ENCODE measurements around the gene CSRNP3.

The CSRNP3 gene

GRCh38 chr2:165667375-165667774, 197.9 kb downstream of the CSRNP3 start:
- DNase-seq (ENCODE audit: extremely low spot score): no peak
- ChIA-PET POLR2A (no interaction called here), CTCF (interaction anchor here (2.2 kb wide), 1 partner anchor 15 kb away, joined by 5 read pairs; no protein-coding TSS in a partner anchor)
- no peak for TF ChIP-seq CTCF (IDR thresholded peaks at IDR 0.05; ENCODE audit: control extremely low read depth, extremely low read depth, low read depth, missing control alignments)

- no peak for DNase-seq (ENCODE audit: extremely low spot score)
- CTCF ChIA-PET: interaction anchor here (1.0 to 2.0 kb wide), 4 partner anchors 10 to 140 kb away, joined by 3 to 7 read pairs (median 3); no protein-coding TSS in a partner anchor
- no peak for TF ChIP-seq CTCF (IDR thresholded peaks at IDR 0.05; ENCODE audit: control extremely low read depth, extremely low read depth, low read depth, missing control alignments)
- POLR2A ChIA-PET: no interaction called here
Measured at GRCh38 chr2:165674780-165675179, 205.3 kb downstream of the CSRNP3 start.

GRCh38 chr2:165675551-165675968, 206.1 kb downstream of the CSRNP3 start:
- DNase-seq (ENCODE audit: extremely low spot score): no peak
- no peak for TF ChIP-seq CTCF (IDR thresholded peaks at IDR 0.05; ENCODE audit: control extremely low read depth, extremely low read depth, low read depth, missing control alignments)
- POLR2A ChIA-PET: no interaction called here
- CTCF ChIA-PET: interaction anchor here (0.9 to 2.0 kb wide), 3 partner anchors 9 to 49 kb away, joined by 3 to 7 read pairs (median 3); no protein-coding TSS in a partner anchor

DNA sequence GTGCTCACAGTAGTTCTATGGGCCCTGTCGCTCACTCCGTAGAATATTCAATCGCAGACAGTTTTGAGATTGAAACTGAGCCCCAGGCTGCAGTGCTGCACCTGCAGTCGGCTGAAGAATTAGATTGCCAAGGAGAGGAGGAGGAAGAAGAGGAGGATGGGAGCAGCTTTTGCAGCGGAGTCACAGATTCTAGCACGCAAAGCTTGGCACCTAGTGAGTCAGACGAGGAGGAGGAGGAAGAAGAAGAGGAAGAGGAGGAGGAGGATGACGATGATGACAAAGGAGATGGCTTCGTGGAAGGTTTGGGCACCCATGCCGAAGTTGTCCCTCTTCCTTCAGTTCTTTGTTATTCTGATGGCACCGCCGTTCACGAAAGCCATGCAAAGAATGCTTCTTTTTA, 209.4 kb downstream of the CSRNP3 start:
- no peak for TF ChIP-seq CTCF (IDR thresholded peaks at IDR 0.05; ENCODE audit: control extremely low read depth, extremely low read depth, low read depth, missing control alignments)
- no peak for DNase-seq (ENCODE audit: extremely low spot score)
- CTCF ChIA-PET: interaction anchor here (1.7 kb wide), 1 partner anchor 10 kb away, joined by 3 read pairs; no protein-coding TSS in a partner anchor
- POLR2A ChIA-PET: no interaction called here

- TF ChIP-seq CTCF (IDR thresholded peaks at IDR 0.05; ENCODE audit: control extremely low read depth, extremely low read depth, low read depth, missing control alignments): no peak
- ChIA-PET CTCF (interaction anchor here (1.7 kb wide), 1 partner anchor 10 kb away, joined by 3 read pairs; no protein-coding TSS in a partner anchor), POLR2A (no interaction called here)
- no peak for DNase-seq (ENCODE audit: extremely low spot score)
Measured at GRCh38 chr2:165679621-165680020, 210.1 kb downstream of the CSRNP3 start.

DNA sequence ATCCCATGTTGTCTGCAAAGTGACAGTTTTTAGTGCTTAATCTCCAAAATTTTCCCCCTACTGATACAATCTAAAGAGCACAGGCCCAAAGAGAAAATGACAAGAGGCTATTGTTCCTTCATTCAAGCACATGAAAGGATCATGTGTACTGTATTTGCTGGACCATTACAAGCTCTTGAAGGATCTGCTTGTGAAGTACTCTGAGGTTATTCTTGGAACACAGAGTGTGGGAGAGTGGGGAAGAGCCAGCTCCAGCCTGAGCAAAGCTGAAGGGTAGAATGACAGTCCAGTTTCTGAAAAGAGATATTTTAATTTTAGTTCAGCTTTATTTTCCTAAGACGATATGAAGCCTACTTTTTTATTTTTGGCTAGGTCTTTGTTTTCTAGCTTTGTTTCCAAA, 212.3 kb downstream of the CSRNP3 start:
- no peak for DNase-seq (ENCODE audit: extremely low spot score)
- ChIA-PET CTCF (interaction anchor here (0.9 to 1.7 kb wide), 5 partner anchors 9 to 18 kb away, joined by 3 to 5 read pairs (median 5); no protein-coding TSS in a partner anchor), POLR2A (no interaction called here)
- no peak for TF ChIP-seq CTCF (IDR thresholded peaks at IDR 0.05; ENCODE audit: control extremely low read depth, extremely low read depth, low read depth, missing control alignments)

Measured in GM10248 (cell line).